Central memory CD8-positive, alpha-beta T cell (primary cell): ENCODE measurements around the gene CNBP.
"Not testable (repeated sequence)": the region's sequence is repeated elsewhere in the genome, so short reads cannot be mapped to it uniquely, and the experiment has no call there.

Experiments used
- ATAC-seq: fragments of 150-1000 bp; cut with Tn5 transposase; replicated peaks from 2 replicates; pipeline ENCODE4 v1.10.0; 2022; ENCODE audit warnings: mild to moderate bottlenecking, moderate FRiP score, moderate number of reproducible peaks; ENCODE audit not compliant: poor library complexity, severe bottlenecking; ENCODE audit errors: extremely low read depth
- DNase-seq, 2 donors: peaks; one replicate each; pipeline ENCODE4 v3.0.0; 2021; ENCODE audit warnings: low spot score in 2 of 2
- H3K27ac Mint-ChIP-seq: one replicate; pipeline ENCODE4 v1.8.0; 2022; ENCODE audit warnings: low read depth, mild to moderate bottlenecking, moderate library complexity, mixed read lengths
- H3K27me3 Mint-ChIP-seq: one replicate; pipeline ENCODE4 v1.8.0; 2022; ENCODE audit warnings: mixed read lengths
- H3K36me3 Mint-ChIP-seq: one replicate; pipeline ENCODE4 v1.8.0; 2022; ENCODE audit warnings: mild to moderate bottlenecking, moderate library complexity, mixed read lengths; ENCODE audit not compliant: insufficient read depth
- H3K4me1 Mint-ChIP-seq: one replicate; pipeline ENCODE4 v1.8.0; 2022; ENCODE audit warnings: mixed read lengths
- H3K4me3 Mint-ChIP-seq: one replicate; pipeline ENCODE4 v1.8.0; 2022; ENCODE audit warnings: mild to moderate bottlenecking, moderate library complexity, mixed read lengths
- H3K9me3 Mint-ChIP-seq: one replicate; pipeline ENCODE4 v1.8.0; 2022; ENCODE audit warnings: mixed read lengths

Gene CNBP

GRCh38 chr3:129141011-129141410 is 42.7 kb downstream of the CNBP start:
- peaks cover 68% of the 10 kb centered on the region for H3K36me3 Mint-ChIP-seq
- H3K9me3 Mint-ChIP-seq, H3K27me3 Mint-ChIP-seq: not testable (repeated sequence)

DNA sequence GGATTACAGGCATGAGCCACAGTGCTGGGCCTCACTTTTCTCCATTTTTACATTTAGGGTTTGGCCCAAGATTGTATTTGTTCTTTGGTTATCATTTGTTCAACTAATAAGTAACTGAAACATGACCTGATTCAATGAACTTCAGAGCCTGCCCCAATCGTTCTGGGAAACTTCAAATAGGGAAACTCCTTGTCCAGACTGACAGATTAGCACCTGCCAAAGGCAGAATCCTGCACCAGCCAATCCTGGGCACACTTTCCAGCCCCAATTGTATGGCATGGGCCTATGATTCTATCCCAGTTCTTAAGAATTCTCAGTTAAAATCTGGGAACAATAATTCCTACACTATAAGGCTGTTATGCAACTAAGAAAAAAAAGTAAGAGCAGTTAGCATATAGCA is 43.8 kb downstream of the CNBP start:
- H3K9me3 Mint-ChIP-seq = no peaks in the 10 kb centered on the region
- DNase-seq (no peak), ATAC-seq (no peak)
- peaks cover 66% of the 10 kb centered on the region for H3K36me3 Mint-ChIP-seq
- H3K4me1 Mint-ChIP-seq = no peaks in the 10 kb centered on the region
- no peaks in the 10 kb centered on the region for H3K27me3 Mint-ChIP-seq
- H3K4me3 Mint-ChIP-seq = no peak overlapping the region
- H3K27ac Mint-ChIP-seq = no peak overlapping the region

More at GRCh38 chr3:129141011-129141410, 42.7 kb downstream of the CNBP start:
- H3K27ac Mint-ChIP-seq, H3K4me1 Mint-ChIP-seq, ATAC-seq, DNase-seq, H3K4me3 Mint-ChIP-seq: not testable (repeated sequence)

GRCh38 chr3:129136275-129136674 is 47.4 kb downstream of the CNBP start:
- not testable (repeated sequence) for ATAC-seq, H3K9me3 Mint-ChIP-seq

DNA sequence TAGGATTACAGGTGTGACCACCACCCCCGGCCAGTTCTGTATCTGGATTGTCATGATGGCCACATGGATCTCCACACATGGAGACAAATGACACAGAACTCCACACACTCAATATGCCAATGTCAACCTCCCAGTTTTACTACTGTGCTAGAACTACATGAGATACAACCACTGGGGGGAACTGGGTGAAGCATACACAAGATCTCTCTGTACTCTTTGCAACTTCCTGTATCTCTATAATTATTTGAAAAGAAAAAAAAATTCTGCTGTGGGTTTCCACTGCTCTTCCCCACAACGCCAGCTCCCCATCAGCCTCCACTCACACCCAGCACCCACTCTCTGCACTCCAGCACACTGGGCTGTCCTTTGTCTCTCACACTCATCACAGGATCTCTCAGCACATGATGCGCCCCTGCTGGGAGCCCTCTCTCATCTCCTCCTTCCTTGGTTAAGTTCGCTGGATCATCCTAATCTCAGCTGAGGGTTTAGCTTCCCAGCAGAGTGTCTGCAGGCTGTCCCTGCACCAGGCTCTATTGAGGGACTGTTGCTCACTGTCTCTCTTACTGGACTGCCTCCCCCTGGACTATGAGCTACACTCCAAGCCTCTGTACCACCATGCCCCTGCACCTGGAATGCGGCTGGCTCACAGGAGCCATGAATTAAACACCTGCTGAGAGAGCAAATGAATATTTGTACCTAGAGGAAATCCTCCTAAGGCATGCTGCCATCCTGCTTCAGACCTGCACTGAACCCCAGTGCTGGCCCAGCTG is 51.4 kb downstream of the CNBP start:
- no peaks in the 10 kb centered on the region for H3K27me3 Mint-ChIP-seq
- no peak overlapping the region for H3K4me3 Mint-ChIP-seq
- peaks cover 8% of the 10 kb centered on the region for H3K4me1 Mint-ChIP-seq
- H3K27ac Mint-ChIP-seq = no peak overlapping the region
- no peaks in the 10 kb centered on the region for H3K9me3 Mint-ChIP-seq
- no peak for DNase-seq
- H3K36me3 Mint-ChIP-seq = peaks cover 57% of the 10 kb centered on the region
- ATAC-seq = no peak

More at GRCh38 chr3:129136275-129136674, 47.4 kb downstream of the CNBP start:
- DNase-seq, H3K4me3 Mint-ChIP-seq, H3K27ac Mint-ChIP-seq, H3K4me1 Mint-ChIP-seq, H3K27me3 Mint-ChIP-seq: not testable (repeated sequence)
- peaks cover 61% of the 10 kb centered on the region for H3K36me3 Mint-ChIP-seq

GRCh38 chr3:129131465-129132088 is 52.1 kb downstream of the CNBP start:
- ATAC-seq = no peak
- DNase-seq = no peak
- Mint-ChIP-seq H3K9me3 (no peaks in the 10 kb centered on the region), H3K4me3 (no peak overlapping the region), H3K36me3 (peaks cover 54% of the 10 kb centered on the region), H3K4me1 (peaks cover 15% of the 10 kb centered on the region), H3K27me3 (no peaks in the 10 kb centered on the region), H3K27ac (no peak overlapping the region)

DNA sequence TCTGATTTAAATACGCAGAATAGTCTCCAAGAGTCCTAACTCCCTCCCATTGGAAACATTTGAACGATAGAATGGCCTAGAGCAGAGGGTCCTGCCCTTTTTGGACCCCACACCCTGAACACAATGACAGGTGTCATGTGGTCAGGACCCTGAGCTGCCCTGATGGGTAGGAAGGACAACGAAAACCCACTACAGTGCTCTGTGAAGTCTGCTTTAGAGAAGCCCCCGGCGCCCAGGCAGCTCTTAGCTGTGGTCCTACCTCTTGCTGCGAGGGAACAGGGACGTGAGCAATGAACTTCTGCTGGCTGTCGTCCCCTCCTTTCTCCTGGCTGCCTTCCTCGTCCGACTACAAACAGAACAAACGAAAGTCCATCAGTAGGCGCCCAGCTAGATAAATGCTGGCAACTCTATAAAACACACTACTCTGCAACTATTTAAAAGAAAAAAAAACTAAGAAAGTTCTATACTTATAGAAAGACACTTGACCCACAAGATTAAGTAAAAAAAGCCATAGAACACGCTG is 53.3 kb downstream of the CNBP start:
- Mint-ChIP-seq H3K27me3 (no peaks in the 10 kb centered on the region), H3K9me3 (no peaks in the 10 kb centered on the region), H3K4me3 (no peak overlapping the region), H3K36me3 (peaks cover 47% of the 10 kb centered on the region), H3K4me1 (peaks cover 18% of the 10 kb centered on the region), H3K27ac (no peak overlapping the region)
- no peak for ATAC-seq
- DNase-seq = no peak

DNA sequence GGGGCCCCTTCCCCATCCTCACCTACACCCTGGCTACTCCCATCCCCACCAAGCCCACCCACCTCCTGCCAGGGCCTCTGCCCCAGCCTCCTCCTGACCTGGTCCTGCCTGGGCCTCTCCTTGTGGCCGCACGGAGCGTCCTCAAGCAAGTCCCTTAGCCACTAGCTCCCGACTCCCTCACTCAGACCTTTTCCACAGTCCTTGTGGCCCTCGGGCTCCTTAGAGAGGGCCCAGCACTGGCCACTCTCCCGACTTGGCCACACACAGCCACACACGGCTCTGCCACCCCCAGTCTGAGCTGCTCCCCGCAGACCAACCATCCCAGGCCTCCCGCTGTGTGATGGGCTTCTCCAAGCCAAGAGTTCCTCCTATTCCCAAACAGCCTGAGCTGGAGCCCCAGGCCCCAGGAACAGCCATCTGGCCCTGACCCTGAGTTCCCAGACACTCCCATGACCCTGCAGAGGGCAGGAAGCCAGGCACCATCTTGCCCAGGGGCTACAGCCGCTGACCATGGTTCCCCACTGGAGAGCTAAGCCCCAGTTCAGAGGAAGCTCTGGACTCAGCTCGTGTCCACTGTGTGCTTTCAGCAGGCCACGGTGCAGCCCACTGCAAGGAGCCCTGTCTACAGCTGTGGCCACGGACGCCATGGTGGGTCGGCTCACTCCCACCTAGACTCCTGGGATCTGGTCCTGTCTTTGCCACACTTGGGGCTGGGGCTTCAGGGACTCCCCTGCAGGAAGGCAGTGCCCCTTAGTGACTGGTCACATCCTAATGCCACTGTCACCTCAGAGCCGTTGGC is 55.1 kb downstream of the CNBP start:
- ATAC-seq (no peak), DNase-seq (no peak)
- peaks cover 40% of the 10 kb centered on the region for H3K36me3 Mint-ChIP-seq
- peak overlapping the region; percentile 64 for H3K27ac Mint-ChIP-seq
- no peak overlapping the region for H3K4me3 Mint-ChIP-seq
- H3K27me3 Mint-ChIP-seq = no peaks in the 10 kb centered on the region
- peaks cover 19% of the 10 kb centered on the region for H3K4me1 Mint-ChIP-seq
- no peaks in the 10 kb centered on the region for H3K9me3 Mint-ChIP-seq

DNA sequence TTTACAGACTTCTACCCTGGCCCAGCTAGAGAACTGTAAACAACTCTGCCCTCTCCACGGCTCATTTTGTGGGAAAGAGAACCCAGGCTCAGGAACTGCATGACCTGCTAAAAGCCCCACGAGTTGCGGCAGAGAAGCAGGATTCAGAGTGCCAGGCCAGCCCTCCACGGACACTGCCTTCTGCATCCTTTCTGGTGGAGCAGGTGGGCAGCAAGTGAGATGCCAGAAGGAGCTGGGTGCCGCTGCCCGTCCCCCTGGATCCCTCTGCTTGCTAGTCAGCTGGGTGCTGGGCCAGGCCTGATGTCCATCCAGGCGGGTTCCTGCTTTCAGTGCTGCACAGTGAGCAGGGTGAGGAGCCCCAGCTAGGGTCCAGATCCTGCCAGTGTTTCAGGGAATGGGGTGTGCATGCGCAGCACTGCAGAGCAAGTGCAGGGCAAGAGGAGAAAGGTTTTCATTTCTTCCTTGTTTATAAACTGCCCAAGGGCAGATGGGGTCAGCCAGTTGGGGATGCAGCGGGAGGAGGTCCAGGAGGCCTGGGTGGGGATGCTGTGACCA is 56.9 kb downstream of the CNBP start:
- no peak overlapping the region for H3K4me3 Mint-ChIP-seq
- no peak for ATAC-seq
- no peak for DNase-seq
- H3K27me3 Mint-ChIP-seq = no peaks in the 10 kb centered on the region
- H3K27ac Mint-ChIP-seq = peak overlapping the region; percentile 24
- peaks cover 36% of the 10 kb centered on the region for H3K36me3 Mint-ChIP-seq
- H3K9me3 Mint-ChIP-seq = no peaks in the 10 kb centered on the region
- peaks cover 22% of the 10 kb centered on the region for H3K4me1 Mint-ChIP-seq

GRCh38 chr3:129123314-129124060 is 60.2 kb downstream of the CNBP start:
- H3K4me3 Mint-ChIP-seq = peak overlapping the region; percentile 81
- DNase-seq = no peak
- no peaks in the 10 kb centered on the region for H3K27me3 Mint-ChIP-seq
- H3K36me3 Mint-ChIP-seq = peaks cover 26% of the 10 kb centered on the region
- no peak for ATAC-seq
- no peaks in the 10 kb centered on the region for H3K9me3 Mint-ChIP-seq
- peak overlapping the region; percentile 61 for H3K27ac Mint-ChIP-seq
- peaks cover 43% of the 10 kb centered on the region for H3K4me1 Mint-ChIP-seq

- H3K36me3 Mint-ChIP-seq = peaks cover 28% of the 10 kb centered on the region
- H3K27me3 Mint-ChIP-seq = no peaks in the 10 kb centered on the region
- H3K4me3 Mint-ChIP-seq = peak overlapping the region; percentile 81
- peak overlapping the region; percentile 81 for H3K27ac Mint-ChIP-seq
- no peak for ATAC-seq
- H3K9me3 Mint-ChIP-seq = no peaks in the 10 kb centered on the region
- H3K4me1 Mint-ChIP-seq = peaks cover 53% of the 10 kb centered on the region
- DNase-seq = no peak
Observed at GRCh38 chr3:129122412-129123011, 61.2 kb downstream of the CNBP start.

GRCh38 chr3:129121792-129122411 is 61.8 kb downstream of the CNBP start, which contains the start of gene RAB43:
TSS of gene RAB43 (minus strand) at chr3:129121804. CDS start at chr3:129121489, 315 bp downstream.
- Mint-ChIP-seq H3K9me3 (no peaks in the 10 kb centered on the region), H3K36me3 (peaks cover 28% of the 10 kb centered on the region), H3K27me3 (no peaks in the 10 kb centered on the region), H3K4me3 (peak within 1 kb of the TSS; percentile 81), H3K27ac (peak within 1 kb of the TSS; percentile 81), H3K4me1 (peaks cover 55% of the 10 kb centered on the region)
- ATAC-seq (peak; percentile 38), DNase-seq (peak; percentile 85 to 90)
